Choroid plexus epithelial cell (primary cell): ENCODE results near the gene ZNF239.
"Not testable (repeated sequence)": the region's sequence is repeated elsewhere in the genome, so short reads cannot be mapped to it uniquely, and the experiment has no call there.

ENCODE experiments used
- DNase-seq: peaks from one replicate; pipeline ENCODE4 v3.0.0-alpha.2; 2010; ENCODE audit warnings: low read depth
- H3K4me3 ChIP-seq: 2 replicates; pipeline ENCODE4 v1.5.1; 2011; ENCODE audit warnings: low read depth, mild to moderate bottlenecking, control low read depth, low read length, moderate library complexity
- CTCF ChIP-seq: conservative IDR thresholded peaks from 2 replicates; pipeline ENCODE4 v1.5.1; 2011; ENCODE audit warnings: low read depth, mild to moderate bottlenecking, control low read depth, inconsistent platforms, low read length, moderate library complexity

Gene ZNF239

GRCh38 chr10:43595739-43596298 is 21.4 kb upstream of the ZNF239 start:
- no peak overlapping the region for H3K4me3 ChIP-seq
- TF ChIP-seq CTCF, result no peak
- DNase-seq, result peak; percentile 8

GRCh38 chr10:43594944-43595589 is 20.7 kb upstream of the ZNF239 start:
- no peak for TF ChIP-seq CTCF
- H3K4me3 ChIP-seq, result peak overlapping the region; percentile 29
- DNase-seq, result peak; percentile 76

- no peak overlapping the region for H3K4me3 ChIP-seq
- DNase-seq, result no peak
- TF ChIP-seq CTCF, result no peak
These were observed 17.0 kb upstream of the ZNF239 start for GRCh38 chr10:43591303-43591904.

GRCh38 chr10:43586730-43587115 is 12.3 kb upstream of the ZNF239 start:
- not testable (repeated sequence) for H3K4me3 ChIP-seq

GRCh38 chr10:43585981-43586729 is 11.7 kb upstream of the ZNF239 start:
- no peak for TF ChIP-seq CTCF

More at GRCh38 chr10:43586730-43587115, 12.3 kb upstream of the ZNF239 start:
- DNase-seq, result not testable (repeated sequence)

GRCh38 chr10:43585046-43585445 is 10.6 kb upstream of the ZNF239 start:
- TF ChIP-seq CTCF, result no peak
- peak; percentile 19 for DNase-seq
- no peak overlapping the region for H3K4me3 ChIP-seq

More at GRCh38 chr10:43585981-43586729, 11.7 kb upstream of the ZNF239 start:
- H3K4me3 ChIP-seq, result no peak overlapping the region
- no peak for DNase-seq

GRCh38 chr10:43584051-43584450 is 9.6 kb upstream of the ZNF239 start:
- TF ChIP-seq CTCF, result no peak
- no peak for DNase-seq
- H3K4me3 ChIP-seq, result no peak overlapping the region
